HG03196 (cell line): ENCODE measurements around the gene MED31.
A peak's percentile ranks its signal among the peaks of the same experiment; 100 is the strongest.
"Not testable (repeated sequence)": the region's sequence is repeated elsewhere in the genome, so short reads cannot be mapped to it uniquely, and the experiment has no call there.

Source experiments
- ATAC-seq: cut with Tn5 transposase; IDR thresholded peaks from one replicate; pipeline ENCODE4 v1.9.1; 2021; ENCODE audit not compliant: unreplicated experiment

Gene MED31

GRCh38 chr17:6651354-6651918 lies at the start of gene MED31, which contains the start of gene C17orf100:
MED31 (minus strand) TSS chr17:6651605; CDS start chr17:6651528, 77 bp downstream.
C17orf100 (plus strand) TSS chr17:6651762; CDS start chr17:6651914, 152 bp downstream.
- peak; percentile 88 for ATAC-seq

GRCh38 chr17:6700948-6701307 lies 49.5 kb upstream of the MED31 start:
- no peak for ATAC-seq

GRCh38 chr17:6699997-6700947 lies 48.9 kb upstream of the MED31 start:
- no peak for ATAC-seq

DNA sequence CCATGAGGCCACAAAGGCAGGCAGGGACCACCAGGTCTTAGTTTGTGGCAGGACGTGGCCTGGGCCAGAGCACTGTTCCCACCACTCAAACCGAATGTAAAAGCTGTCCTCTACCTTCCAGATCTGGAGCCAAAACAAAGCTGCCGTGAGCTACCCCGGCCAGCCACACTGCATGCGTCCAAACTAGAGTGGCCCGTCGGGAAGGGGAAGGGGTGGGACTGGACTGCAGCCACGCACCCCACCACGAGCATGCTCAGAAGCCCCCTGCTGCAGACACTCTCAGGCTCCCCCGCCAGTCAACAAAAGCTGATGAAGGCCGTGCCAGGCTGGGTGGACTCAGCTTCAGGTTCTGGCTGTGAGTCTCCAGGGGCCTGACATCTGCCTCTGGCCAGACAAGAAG lies 46.6 kb upstream of the MED31 start:
- no peak for ATAC-seq

DNA sequence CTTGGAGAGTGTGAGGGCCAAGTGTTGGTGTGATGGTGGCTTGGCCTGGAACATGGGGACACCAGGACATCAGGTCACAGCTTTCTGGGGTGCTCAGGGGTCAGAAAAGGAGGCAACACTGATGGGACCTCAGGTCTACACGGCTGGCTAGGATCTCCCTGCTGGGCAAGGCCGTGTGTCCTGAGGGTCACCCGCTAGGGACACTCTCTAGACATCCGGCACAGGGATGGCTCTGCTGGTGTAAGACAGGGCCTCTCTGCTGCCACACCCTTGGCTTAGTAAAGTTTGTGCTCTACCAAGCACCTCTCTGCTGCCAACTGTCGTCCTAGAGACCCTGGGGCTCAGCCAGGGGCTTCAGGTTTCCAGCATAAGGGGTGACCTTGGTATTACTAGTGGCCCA lies 45.5 kb upstream of the MED31 start:
- ATAC-seq, result no peak

- no peak for ATAC-seq
Observed at GRCh38 chr17:6695565-6695964, 44.2 kb upstream of the MED31 start.

GRCh38 chr17:6695051-6695450 lies 43.6 kb upstream of the MED31 start:
- ATAC-seq, result no peak

DNA sequence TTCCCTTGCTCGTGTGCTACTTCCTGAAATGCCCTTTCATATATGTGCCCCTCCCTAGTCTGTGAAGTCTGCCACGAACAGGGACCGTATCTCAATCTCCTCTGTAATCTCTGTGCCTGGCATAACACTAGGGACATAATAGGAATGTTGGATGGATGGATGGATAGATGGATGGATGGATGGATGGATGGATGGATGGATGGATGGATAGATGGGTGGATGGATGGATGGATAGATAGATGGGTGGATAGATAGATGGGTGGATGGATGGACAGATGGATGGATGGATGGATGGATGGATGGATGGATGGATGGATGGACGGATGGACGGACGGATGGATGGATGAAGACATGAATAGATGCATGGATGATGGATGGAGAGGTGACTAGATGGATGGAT lies 40.6 kb upstream of the MED31 start:
- ATAC-seq, result not testable (repeated sequence)

DNA sequence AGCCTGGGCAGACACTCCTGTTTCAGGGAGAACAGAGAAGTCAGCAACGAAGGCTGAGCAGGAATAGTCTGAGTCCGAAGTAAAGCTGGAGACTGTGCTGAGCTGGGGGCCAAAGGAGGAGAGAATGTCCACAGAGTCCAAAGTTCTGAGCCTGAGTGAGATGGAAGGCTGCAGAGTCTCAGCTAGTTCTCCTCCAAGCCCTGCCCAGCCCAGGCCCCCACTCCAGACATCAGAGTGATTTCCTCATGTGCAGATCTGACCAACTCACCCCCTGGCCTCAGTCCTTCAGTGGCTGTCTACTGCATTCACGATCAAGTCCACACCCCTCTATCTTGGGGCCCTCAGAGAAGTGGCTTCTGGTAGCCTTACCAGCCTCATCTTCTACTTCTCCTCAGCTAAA lies 40.1 kb upstream of the MED31 start:
- no peak for ATAC-seq

GRCh38 chr17:6690641-6691040 lies 39.2 kb upstream of the MED31 start:
- no peak for ATAC-seq

- ATAC-seq, result no peak
Observed at GRCh38 chr17:6688944-6689343, 37.5 kb upstream of the MED31 start.

GRCh38 chr17:6686026-6686425 lies 34.6 kb upstream of the MED31 start:
- ATAC-seq, result no peak

DNA sequence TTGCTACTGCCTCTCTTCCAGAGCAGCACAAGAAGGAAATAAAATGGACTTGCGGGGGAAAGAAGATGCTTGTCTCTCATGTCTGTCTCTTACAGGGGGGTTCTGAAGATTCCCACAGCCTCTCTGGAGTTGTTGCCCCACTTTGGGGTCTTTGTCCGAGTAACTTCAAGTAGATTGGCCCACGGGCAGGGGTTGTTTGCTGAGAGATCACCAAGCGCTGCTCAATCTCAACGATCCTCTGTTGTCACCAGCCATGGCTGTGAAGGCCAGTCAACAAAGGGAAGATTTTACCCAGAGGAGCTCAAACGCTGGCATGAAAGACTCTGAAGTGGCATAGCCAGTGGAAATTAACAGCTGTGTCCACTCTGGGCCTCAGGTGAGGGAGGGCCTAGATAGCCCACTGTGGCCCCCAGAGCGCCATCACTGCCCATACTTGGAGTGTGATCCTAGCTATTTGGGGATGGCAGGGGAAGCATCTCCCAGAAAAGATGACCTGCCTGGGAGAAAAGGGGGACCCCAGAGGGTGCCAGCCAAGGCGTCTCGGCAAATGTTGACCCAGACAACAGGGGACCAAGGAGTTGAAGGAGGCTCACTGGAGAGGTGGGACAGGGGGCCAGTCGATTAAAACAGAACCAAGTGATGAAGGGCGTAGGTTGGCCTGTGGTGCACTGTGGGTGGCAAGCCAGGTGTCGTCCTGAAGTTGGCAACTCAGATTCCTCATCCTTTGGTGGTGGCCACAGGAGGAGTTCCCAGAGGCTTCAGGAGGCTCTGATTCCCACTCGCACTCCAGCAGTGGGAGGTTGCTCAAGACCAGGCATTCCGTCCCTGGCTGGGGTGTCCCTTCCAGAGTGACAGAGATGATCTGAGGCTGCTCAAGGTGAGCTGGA lies 33.7 kb upstream of the MED31 start:
- no peak for ATAC-seq

GRCh38 chr17:6684460-6684783 lies 33.0 kb upstream of the MED31 start:
- ATAC-seq, result no peak

GRCh38 chr17:6683730-6684459 lies 32.5 kb upstream of the MED31 start:
- no peak for ATAC-seq

DNA sequence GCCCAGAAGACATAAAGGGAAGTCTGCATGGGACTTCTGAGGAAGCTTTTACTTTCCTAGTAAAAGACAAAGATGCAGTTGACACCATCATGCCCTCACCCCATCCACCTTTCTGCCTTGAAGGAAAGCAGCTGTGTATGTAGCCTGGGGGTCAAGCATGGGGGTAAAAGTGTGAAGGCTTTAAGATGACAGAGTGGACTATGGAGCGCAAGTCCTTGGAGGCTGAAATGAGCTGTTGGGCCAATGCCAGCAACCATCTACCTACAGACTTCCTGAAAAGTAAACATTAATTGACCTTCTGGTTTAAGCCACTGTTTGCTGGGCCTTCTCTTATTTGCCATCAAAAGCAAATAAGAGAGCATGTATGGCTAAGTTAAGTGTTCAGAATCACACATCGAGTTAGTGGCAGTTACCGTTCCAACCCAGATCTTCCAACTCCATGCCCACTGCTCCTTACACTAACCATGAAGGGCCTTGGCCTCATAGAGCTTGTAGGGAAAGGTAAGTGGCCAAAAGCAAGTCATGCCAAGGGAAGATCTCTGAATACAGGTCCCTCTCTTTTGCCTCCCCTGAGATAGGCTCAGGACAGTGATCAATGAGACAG lies 31.8 kb upstream of the MED31 start:
- no peak for ATAC-seq

GRCh38 chr17:6682339-6682738 lies 30.9 kb upstream of the MED31 start:
- ATAC-seq, result no peak

GRCh38 chr17:6681671-6682070 lies 30.3 kb upstream of the MED31 start:
- ATAC-seq, result no peak

DNA sequence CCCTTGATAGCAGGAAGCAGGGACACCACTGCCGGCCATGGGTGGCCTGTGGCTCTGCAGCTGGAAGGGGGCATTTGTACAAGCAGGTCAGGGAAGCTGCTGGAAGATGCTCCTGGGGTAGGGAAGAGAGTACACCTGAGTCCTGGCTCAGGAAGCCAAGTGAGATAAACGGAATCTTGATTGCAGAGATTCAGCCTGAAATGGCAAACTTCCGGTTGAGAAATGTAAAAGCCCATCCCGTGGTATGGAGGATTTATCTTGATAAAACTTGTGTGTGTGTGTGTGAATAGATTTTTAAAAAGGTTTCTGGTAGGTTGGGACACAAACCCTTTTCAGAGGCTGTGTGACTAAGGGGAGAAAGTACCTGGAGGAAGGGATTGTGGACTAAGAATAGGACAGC lies 29.8 kb upstream of the MED31 start:
- no peak for ATAC-seq

DNA sequence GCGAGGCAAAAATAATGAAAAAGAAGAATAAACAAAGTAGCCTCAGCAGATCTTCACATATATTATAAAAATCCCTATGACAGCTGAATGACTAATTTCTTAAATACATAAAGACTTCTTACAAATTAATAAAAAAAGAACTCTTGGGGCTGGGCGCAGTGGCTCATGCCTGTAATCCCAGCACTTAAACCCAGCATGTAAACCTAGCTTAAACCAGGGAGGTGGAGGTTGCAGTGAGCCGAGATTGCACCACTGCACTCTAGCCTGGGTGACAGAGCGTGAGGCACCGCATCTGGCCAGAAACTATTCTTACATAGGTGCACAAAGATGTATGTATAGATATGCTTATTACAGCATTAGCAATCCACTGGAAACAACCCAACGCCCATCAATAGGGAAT lies 27.8 kb upstream of the MED31 start:
- no peak for ATAC-seq

GRCh38 chr17:6677946-6678345 lies 26.5 kb upstream of the MED31 start:
- no peak for ATAC-seq
